GM19455 (cell line): ENCODE data around the gene IER5L.
"Not testable (repeated sequence)": the region's sequence is repeated elsewhere in the genome, so short reads cannot be mapped to it uniquely, and the experiment has no call there.

Experiments
- ATAC-seq: cut with Tn5 transposase; IDR thresholded peaks from one replicate; pipeline ENCODE4 v1.9.1; 2021; ENCODE audit not compliant: unreplicated experiment

Gene IER5L

GRCh38 chr9:129163198-129163670 lies 14.8 kb downstream of the IER5L start:
- not testable (repeated sequence) for ATAC-seq

GRCh38 chr9:129162497-129163197 lies 15.4 kb downstream of the IER5L start:
- no peak for ATAC-seq

- ATAC-seq, result no peak
Measured at GRCh38 chr9:129161534-129161837, 16.6 kb downstream of the IER5L start.

GRCh38 chr9:129160712-129161533 lies 17.1 kb downstream of the IER5L start:
- no peak for ATAC-seq

- no peak for ATAC-seq
Measured at GRCh38 chr9:129156163-129156562, 21.9 kb downstream of the IER5L start.

GRCh38 chr9:129154866-129155477 lies 23.1 kb downstream of the IER5L start:
- no peak for ATAC-seq

- no peak for ATAC-seq
Measured at GRCh38 chr9:129151469-129151868, 26.6 kb downstream of the IER5L start.

GRCh38 chr9:129150672-129151211 lies 27.3 kb downstream of the IER5L start:
- ATAC-seq, result no peak

GRCh38 chr9:129150122-129150521 lies 27.9 kb downstream of the IER5L start:
- ATAC-seq, result no peak

GRCh38 chr9:129149442-129149841 lies 28.6 kb downstream of the IER5L start:
- no peak for ATAC-seq

GRCh38 chr9:129148463-129149204 lies 29.4 kb downstream of the IER5L start:
- no peak for ATAC-seq

GRCh38 chr9:129146441-129146941 lies 31.6 kb downstream of the IER5L start:
- no peak for ATAC-seq

- ATAC-seq, result no peak
Measured at GRCh38 chr9:129145841-129146292, 32.2 kb downstream of the IER5L start.

GRCh38 chr9:129145316-129145715 lies 32.7 kb downstream of the IER5L start:
- ATAC-seq, result no peak

- no peak for ATAC-seq
Measured at GRCh38 chr9:129143031-129143927, 34.8 kb downstream of the IER5L start.

GRCh38 chr9:129142138-129142935 lies 35.7 kb downstream of the IER5L start:
- no peak for ATAC-seq

GRCh38 chr9:129141066-129142041 lies 36.7 kb downstream of the IER5L start:
- no peak for ATAC-seq
